Panc1 (cell line): Measurements from ENCODE around the gene TSC22D4. TPM values are rescaled to one million over a fixed set of nuclear protein-coding genes. Genes with fewer than 3 reads are reported as not detected.

Experiments used
- ATAC-seq: fragments of 200-7000 bp; cut with Tn5 transposase; 2 replicates; pipeline ENCODE4 v1.9.1; 2020; ENCODE audit warnings: mild to moderate bottlenecking, moderate library complexity
- BruUV-seq: library from RNA; stranded (reverse); fragments of 400-500 nt; replicated peaks from 2 replicates; lab custom pipeline; 2021; lab: Mats Ljungman, UMichigan
- CTCF ChIA-PET: fragments of 300-600 bp; sonication (Branson Sonifier 250); formaldehyde crosslinking; loops from one replicate; lab custom pipeline; 2022; ENCODE audit warnings: antibody characterized with exemption; lab: Charles Lee
- POLR2A ChIA-PET: fragments of 300-600 bp; sonication (Branson Sonifier 250); formaldehyde crosslinking; loops from one replicate; lab custom pipeline; 2022; ENCODE audit warnings: antibody characterized with exemption; lab: Charles Lee
- DNase-seq: peaks from one replicate; pipeline ENCODE4 v3.0.0-alpha.2; 2010; ENCODE audit warnings: low read depth, low spot score
- H3K27ac ChIP-seq: 2 replicates; pipeline ENCODE4 v1.5.1; 2011; ENCODE audit warnings: mild to moderate bottlenecking, low read length, inconsistent platforms
- H3K27me3 ChIP-seq: fragments of 200-500 bp; sonication (Bioruptor generic); 2 replicates; pipeline ENCODE4 v1.6.0; 2014; ENCODE audit warnings: low read length, inconsistent platforms; ENCODE audit not compliant: control insufficient read depth, insufficient read depth
- H3K36me3 ChIP-seq: fragments of 200-500 bp; sonication (Bioruptor generic); 2 replicates; pipeline ENCODE4 v1.5.1; 2014; ENCODE audit warnings: inconsistent platforms, mild to moderate bottlenecking, low read length, moderate library complexity; ENCODE audit not compliant: control insufficient read depth, insufficient read depth
- H3K4me1 ChIP-seq: 2 replicates; pipeline ENCODE4 v1.5.1; 2011; ENCODE audit warnings: inconsistent platforms, mild to moderate bottlenecking, low read length, moderate library complexity; ENCODE audit not compliant: control insufficient read depth, insufficient read depth
- H3K4me3 ChIP-seq, 2 experiments: 2 replicates each; pipeline ENCODE4 v1.5.1; 2011 to 2012; ENCODE audit warnings: low read depth in 2 of 2, low read length in 2 of 2, mild to moderate bottlenecking in 2 of 2, inconsistent platforms in 1 of 2, moderate library complexity in 1 of 2
- H3K9me3 ChIP-seq: fragments of 200-500 bp; sonication (Bioruptor generic); 2 replicates; pipeline ENCODE4 v1.5.1; 2014; ENCODE audit warnings: low read depth, mild to moderate bottlenecking, inconsistent platforms, low read length, moderate library complexity; ENCODE audit not compliant: control insufficient read depth, insufficient read depth
- POLR2AphosphoS5 ChIP-seq: IDR thresholded peaks from 2 replicates; pipeline ENCODE4 v1.6.1; 2012; ENCODE audit warnings: mild to moderate bottlenecking, low read depth, low read length, moderate library complexity
- SIN3A ChIP-seq: IDR thresholded peaks from 2 replicates; pipeline ENCODE4 v1.6.1; 2012; ENCODE audit warnings: low read depth, mild to moderate bottlenecking, low read length, moderate library complexity, borderline replicate concordance; ENCODE audit not compliant: insufficient read depth
- TCF7L2 ChIP-seq: IDR thresholded peaks from 2 replicates; pipeline ENCODE4 v1.6.1; 2011; ENCODE audit warnings: mild to moderate bottlenecking, low read depth, low read length, inconsistent platforms
- in situ Hi-C: cut with HindIII; loops from 2 replicates; pipeline ENCODE4 v1.10.0; 2016; ENCODE audit warnings: low sequenced_read_pairs, low pct_unique_long_range_greater_than_20kb
- intact Hi-C: fragments of 100-400 bp; cut with micrococcal nuclease; formaldehyde crosslinking; loops from one replicate; pipeline ENCODE4 v1.10.0; 2022; ENCODE audit not compliant: unreplicated experiment
- total RNA-seq: library from RNA; stranded (reverse); gene quantifications from one replicate; pipeline ENCODE4 v1.2.1, GENCODE V29; 2021; ENCODE audit not compliant: unreplicated experiment
- TF ChIP-seq, protein P1 (sequence below): fragments of 450-650 bp; IDR thresholded peaks from 2 replicates; pipeline ENCODE4 v1.5.1; 2017; ENCODE audit warnings: mild to moderate bottlenecking
- TF ChIP-seq, protein P2 (sequence below), 2 experiments: IDR thresholded peaks; 2 replicates each; pipeline ENCODE4 v1.6.1; 2011 to 2012; ENCODE audit warnings: low read depth in 2 of 2, control low read depth in 1 of 2, low read length in 1 of 2, mild to moderate bottlenecking in 1 of 2, moderate library complexity in 1 of 2; ENCODE audit not compliant: insufficient read depth in 1 of 2

TSC22D4 gene
- total RNA-seq, 1 experiment from 2014 or later = 82.6 TPM

DNA sequence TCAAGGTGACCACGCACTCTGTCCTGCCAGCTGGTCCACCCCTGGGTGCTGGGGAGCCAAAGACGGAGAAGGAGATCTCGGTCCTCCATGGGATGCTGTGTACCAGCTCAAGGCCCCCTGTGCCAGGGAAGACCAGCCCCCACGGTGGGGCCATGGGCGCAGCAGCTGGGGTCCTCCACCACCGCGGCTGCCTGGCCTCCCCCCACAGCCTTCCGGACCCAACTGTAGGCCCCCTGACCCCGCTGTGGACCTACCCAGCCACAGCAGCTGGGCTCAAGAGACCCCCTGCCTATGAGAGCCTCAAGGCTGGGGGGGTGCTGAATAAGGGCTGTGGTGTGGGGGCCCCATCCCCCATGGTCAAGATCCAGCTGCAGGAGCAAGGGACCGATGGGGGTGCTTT, 10.1 kb upstream of the TSC22D4 start:
- Histone ChIP-seq H3K36me3 (no peaks in the 10 kb centered on the region), H3K4me1 (peaks cover 17% of the 10 kb centered on the region), H3K9me3 (no peaks in the 10 kb centered on the region), H3K4me3 (no peak overlapping the region), H3K27ac (no peak overlapping the region), H3K27me3 (no peaks in the 10 kb centered on the region)
- ChIA-PET POLR2A (no interaction called here), CTCF (no interaction called here)
- ATAC-seq (no peak), DNase-seq (no peak)
- in situ Hi-C loops = no loop called here
- intact Hi-C loops = no loop called here
- no TSS peak for BruUV-seq
- TF ChIP-seq SIN3A (no peak), TCF7L2 (no peak), POLR2AphosphoS5 (no peak)
- TF ChIP-seq, protein P1, sequence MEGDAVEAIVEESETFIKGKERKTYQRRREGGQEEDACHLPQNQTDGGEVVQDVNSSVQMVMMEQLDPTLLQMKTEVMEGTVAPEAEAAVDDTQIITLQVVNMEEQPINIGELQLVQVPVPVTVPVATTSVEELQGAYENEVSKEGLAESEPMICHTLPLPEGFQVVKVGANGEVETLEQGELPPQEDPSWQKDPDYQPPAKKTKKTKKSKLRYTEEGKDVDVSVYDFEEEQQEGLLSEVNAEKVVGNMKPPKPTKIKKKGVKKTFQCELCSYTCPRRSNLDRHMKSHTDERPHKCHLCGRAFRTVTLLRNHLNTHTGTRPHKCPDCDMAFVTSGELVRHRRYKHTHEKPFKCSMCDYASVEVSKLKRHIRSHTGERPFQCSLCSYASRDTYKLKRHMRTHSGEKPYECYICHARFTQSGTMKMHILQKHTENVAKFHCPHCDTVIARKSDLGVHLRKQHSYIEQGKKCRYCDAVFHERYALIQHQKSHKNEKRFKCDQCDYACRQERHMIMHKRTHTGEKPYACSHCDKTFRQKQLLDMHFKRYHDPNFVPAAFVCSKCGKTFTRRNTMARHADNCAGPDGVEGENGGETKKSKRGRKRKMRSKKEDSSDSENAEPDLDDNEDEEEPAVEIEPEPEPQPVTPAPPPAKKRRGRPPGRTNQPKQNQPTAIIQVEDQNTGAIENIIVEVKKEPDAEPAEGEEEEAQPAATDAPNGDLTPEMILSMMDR = no peak
- TF ChIP-seq, protein P2, sequence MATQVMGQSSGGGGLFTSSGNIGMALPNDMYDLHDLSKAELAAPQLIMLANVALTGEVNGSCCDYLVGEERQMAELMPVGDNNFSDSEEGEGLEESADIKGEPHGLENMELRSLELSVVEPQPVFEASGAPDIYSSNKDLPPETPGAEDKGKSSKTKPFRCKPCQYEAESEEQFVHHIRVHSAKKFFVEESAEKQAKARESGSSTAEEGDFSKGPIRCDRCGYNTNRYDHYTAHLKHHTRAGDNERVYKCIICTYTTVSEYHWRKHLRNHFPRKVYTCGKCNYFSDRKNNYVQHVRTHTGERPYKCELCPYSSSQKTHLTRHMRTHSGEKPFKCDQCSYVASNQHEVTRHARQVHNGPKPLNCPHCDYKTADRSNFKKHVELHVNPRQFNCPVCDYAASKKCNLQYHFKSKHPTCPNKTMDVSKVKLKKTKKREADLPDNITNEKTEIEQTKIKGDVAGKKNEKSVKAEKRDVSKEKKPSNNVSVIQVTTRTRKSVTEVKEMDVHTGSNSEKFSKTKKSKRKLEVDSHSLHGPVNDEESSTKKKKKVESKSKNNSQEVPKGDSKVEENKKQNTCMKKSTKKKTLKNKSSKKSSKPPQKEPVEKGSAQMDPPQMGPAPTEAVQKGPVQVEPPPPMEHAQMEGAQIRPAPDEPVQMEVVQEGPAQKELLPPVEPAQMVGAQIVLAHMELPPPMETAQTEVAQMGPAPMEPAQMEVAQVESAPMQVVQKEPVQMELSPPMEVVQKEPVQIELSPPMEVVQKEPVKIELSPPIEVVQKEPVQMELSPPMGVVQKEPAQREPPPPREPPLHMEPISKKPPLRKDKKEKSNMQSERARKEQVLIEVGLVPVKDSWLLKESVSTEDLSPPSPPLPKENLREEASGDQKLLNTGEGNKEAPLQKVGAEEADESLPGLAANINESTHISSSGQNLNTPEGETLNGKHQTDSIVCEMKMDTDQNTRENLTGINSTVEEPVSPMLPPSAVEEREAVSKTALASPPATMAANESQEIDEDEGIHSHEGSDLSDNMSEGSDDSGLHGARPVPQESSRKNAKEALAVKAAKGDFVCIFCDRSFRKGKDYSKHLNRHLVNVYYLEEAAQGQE (IDR thresholded peaks at IDR 0.05; ENCODE audit: insufficient read depth in 1 of 2, low read depth in 2 of 2, low read length in 1 of 2) = no peak

DNA sequence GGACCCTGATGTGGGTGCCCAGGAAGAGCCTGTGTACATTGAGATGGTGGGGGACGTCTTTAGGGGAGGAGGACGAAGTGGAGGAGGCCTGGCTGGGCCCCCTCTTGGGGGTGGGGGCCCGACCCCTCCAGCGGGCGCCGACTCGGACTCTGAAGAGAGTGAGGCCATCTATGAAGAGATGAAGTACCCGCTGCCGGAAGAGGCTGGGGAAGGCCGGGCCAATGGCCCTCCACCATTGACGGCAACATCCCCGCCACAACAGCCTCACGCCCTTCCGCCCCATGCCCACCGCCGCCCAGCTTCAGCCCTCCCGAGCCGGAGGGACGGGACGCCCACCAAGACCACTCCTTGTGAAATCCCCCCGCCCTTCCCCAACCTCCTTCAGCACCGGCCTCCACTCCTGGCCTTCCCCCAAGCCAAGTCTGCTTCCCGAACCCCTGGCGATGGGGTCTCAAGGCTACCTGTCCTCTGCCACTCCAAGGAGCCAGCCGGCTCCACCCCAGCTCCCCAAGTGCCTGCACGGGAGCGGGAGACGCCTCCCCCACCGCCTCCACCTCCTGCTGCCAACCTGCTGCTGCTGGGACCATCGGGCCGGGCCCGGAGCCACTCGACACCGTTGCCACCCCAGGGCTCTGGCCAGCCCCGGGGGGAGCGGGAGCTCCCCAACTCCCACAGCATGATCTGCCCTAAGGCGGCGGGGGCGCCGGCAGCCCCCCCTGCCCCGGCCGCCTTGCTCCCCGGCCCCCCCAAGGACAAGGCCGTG, 9.5 kb upstream of the TSC22D4 start:
- peaks cover 17% of the 10 kb centered on the region for H3K4me1 ChIP-seq
- CTCF ChIA-PET = no interaction called here
- no peaks in the 10 kb centered on the region for H3K27me3 ChIP-seq
- POLR2A ChIA-PET = no interaction called here
- H3K27ac ChIP-seq = no peak overlapping the region
- ATAC-seq (no peak), DNase-seq (no peak)
- BruUV-seq = no TSS peak
- H3K36me3 ChIP-seq = no peaks in the 10 kb centered on the region
- H3K9me3 ChIP-seq = no peaks in the 10 kb centered on the region
- in situ Hi-C loops (no loop called here), intact Hi-C loops (no loop called here)
- no peak overlapping the region for H3K4me3 ChIP-seq
- no peak for TF ChIP-seq SIN3A
- TF ChIP-seq, protein P1 = no peak
